GM23338 (cell line): ENCODE measurements around the gene PDYN. TPM values are rescaled to one million over a fixed set of nuclear protein-coding genes. Genes with fewer than 3 reads are reported as not detected.

Source experiments
- ATAC-seq: fragments of 200-7000 bp; cut with Tn5 transposase; 3 replicates; pipeline ENCODE4 v1.9.1; 2020
- DNase-seq: peaks from one replicate; pipeline ENCODE4 v3.0.0-alpha.2; 2015; ENCODE audit warnings: low spot score
- H2AFZ ChIP-seq: fragments of 200-600 bp; sonication (generic); 2 replicates; pipeline ENCODE4 v1.8.0; 2016; ENCODE audit warnings: antibody characterized with exemption, mild to moderate bottlenecking, moderate library complexity
- H3F3A ChIP-seq: fragments of 200-600 bp; sonication (generic); replicated peaks from 2 replicates; pipeline ENCODE4 v1.8.0; 2017; ENCODE audit warnings: antibody characterized with exemption, mixed run types, low read depth
- H3K27ac ChIP-seq: fragments of 200-600 bp; sonication (generic); 2 replicates; pipeline ENCODE4 v1.6.1; 2016; ENCODE audit warnings: low read depth
- H3K27me3 ChIP-seq: fragments of 200-600 bp; sonication (generic); 2 replicates; pipeline ENCODE4 v1.8.0; 2016; ENCODE audit warnings: mild to moderate bottlenecking, mixed run types, moderate library complexity; ENCODE audit not compliant: insufficient read depth
- H3K36me3 ChIP-seq: fragments of 200-600 bp; sonication (generic); 2 replicates; pipeline ENCODE4 v1.8.0; 2016; ENCODE audit warnings: mild to moderate bottlenecking; ENCODE audit not compliant: insufficient read depth
- H3K4me1 ChIP-seq: fragments of 200-600 bp; sonication (generic); 2 replicates; pipeline ENCODE4 v1.8.0; 2016; ENCODE audit warnings: mild to moderate bottlenecking, moderate library complexity; ENCODE audit not compliant: insufficient read depth
- H3K4me2 ChIP-seq: fragments of 200-600 bp; sonication (generic); 2 replicates; pipeline ENCODE4 v1.7.1; 2017; ENCODE audit warnings: mixed run types
- H3K4me3 ChIP-seq: fragments of 200-600 bp; sonication (generic); 2 replicates; pipeline ENCODE4 v1.6.1; 2016; ENCODE audit warnings: mixed run types
- H3K79me2 ChIP-seq: fragments of 200-600 bp; sonication (generic); replicated peaks from 2 replicates; pipeline ENCODE4 v1.8.0; 2017; ENCODE audit warnings: mild to moderate bottlenecking; ENCODE audit not compliant: insufficient read depth
- H3K9me2 ChIP-seq: fragments of 200-600 bp; sonication (generic); 2 replicates; pipeline ENCODE4 v1.8.0; 2017; ENCODE audit not compliant: insufficient read depth
- H4K20me1 ChIP-seq: fragments of 200-600 bp; sonication (generic); replicated peaks from 2 replicates; pipeline ENCODE4 v1.8.0; 2017; ENCODE audit warnings: mild to moderate bottlenecking; ENCODE audit not compliant: insufficient read depth
- H3K27ac Mint-ChIP-seq: 2 replicates; pipeline ENCODE4 v1.8.0; 2020; ENCODE audit warnings: inconsistent platforms, mild to moderate bottlenecking, moderate library complexity, mixed read lengths
- H3K27me3 Mint-ChIP-seq: 3 replicates; pipeline ENCODE4 v1.8.0; 2022; ENCODE audit warnings: low read depth, mild to moderate bottlenecking, moderate library complexity, mixed read lengths, inconsistent platforms; ENCODE audit not compliant: insufficient read depth, poor library complexity
- H3K36me3 Mint-ChIP-seq: 3 replicates; pipeline ENCODE4 v1.8.0; 2021; ENCODE audit warnings: low read depth, mild to moderate bottlenecking, inconsistent platforms, moderate library complexity, mixed read lengths
- H3K4me1 Mint-ChIP-seq: 3 replicates; pipeline ENCODE4 v1.8.0; 2020; ENCODE audit warnings: mild to moderate bottlenecking, inconsistent platforms, mixed read lengths
- H3K4me3 Mint-ChIP-seq: 3 replicates; pipeline ENCODE4 v1.8.0; 2021; ENCODE audit warnings: moderate library complexity, mild to moderate bottlenecking, inconsistent platforms, mixed read lengths
- H3K9me3 Mint-ChIP-seq: 3 replicates; pipeline ENCODE4 v1.8.0; 2020; ENCODE audit warnings: moderate library complexity, mild to moderate bottlenecking, inconsistent platforms, mixed read lengths
- CTCF ChIP-seq, 2 experiments: fragments of 200-600 bp in 1 of 2; sonication (generic) in 1 of 2; conservative IDR thresholded peaks; 2 replicates each; pipeline versions ENCODE4 v1.5.1 to v1.6.1; 2016 to 2017; ENCODE audit warnings: antibody characterized with exemption in 2 of 2, low read depth in 2 of 2, mild to moderate bottlenecking in 2 of 2, moderate library complexity in 1 of 2
- EZH2 ChIP-seq: fragments of 200-600 bp; sonication (generic); IDR thresholded peaks from one replicate; pipeline ENCODE4 v1.8.0; 2017; ENCODE audit warnings: antibody characterized with exemption, mild to moderate bottlenecking, low read depth; ENCODE audit not compliant: unreplicated experiment
- NANOG ChIP-seq: IDR thresholded peaks from 2 replicates; pipeline ENCODE4 v1.6.1; 2016; ENCODE audit warnings: antibody characterized with exemption, borderline replicate concordance
- POLR2AphosphoS5 ChIP-seq: IDR thresholded peaks from 2 replicates; pipeline ENCODE4 v1.6.1; 2016; ENCODE audit warnings: antibody characterized with exemption, low read depth
- STAT1 ChIP-seq: IDR thresholded peaks from one replicate; pipeline ENCODE4 v1.6.1; 2016; ENCODE audit warnings: antibody characterized with exemption; ENCODE audit not compliant: unreplicated experiment
- ZNF114 ChIP-seq: fragments of 250-450 bp; sonication (Bioruptor Pico); IDR thresholded peaks from 2 replicates; pipeline ENCODE4 v1.5.0; 2020; ENCODE audit warnings: mild to moderate bottlenecking, moderate library complexity
- ZNF331 ChIP-seq: fragments of 250-450 bp; sonication (Bioruptor Pico); IDR thresholded peaks from 2 replicates; pipeline ENCODE4 v1.5.0; 2020; ENCODE audit warnings: low read depth, mild to moderate bottlenecking, moderate library complexity
- ZNF462 ChIP-seq: fragments of 250-450 bp; sonication (Bioruptor Pico); IDR thresholded peaks from 2 replicates; pipeline ENCODE4 v1.5.0; 2020; ENCODE audit warnings: mild to moderate bottlenecking, moderate library complexity
- polyA plus RNA-seq: library from polyadenylated mRNA; unstranded; fragments of >200 nt; fragmentation: Nextera tagmentation; extraction: Ambion mirVana; gene quantifications from 2 replicates; pipeline ENCODE4 v1.2.1, GENCODE V29; 2016
- total RNA-seq: library from RNA; depleted of rRNA; stranded (reverse); fragments of >200 nt; shearing (Covaris generic); gene quantifications from 2 replicates; pipeline ENCODE4 v1.2.3, GENCODE V29; 2014

Gene PDYN
- total and polyA plus RNA-seq, 2 experiments from 2014 or later = 0.21 to 0.24 TPM

GRCh38 chr20:2006452-2007361, 12.8 kb upstream of the PDYN start:
- Histone ChIP-seq H3K9me2 (no peaks in the 10 kb centered on the region), H3K27me3 (peaks cover 10% of the 10 kb centered on the region), H4K20me1 (no peaks in the 10 kb centered on the region), H3K4me1 (peaks cover 14% of the 10 kb centered on the region; the same call in 1 of the 2 replicates), H3K4me3 (no peak overlapping the region), H3K4me2 (no peak overlapping the region), H2AFZ (no peak overlapping the region), H3K79me2 (no peaks in the 10 kb centered on the region), H3K27ac (no peak overlapping the region), H3F3A (no peaks in the 10 kb centered on the region), H3K36me3 (no peaks in the 10 kb centered on the region)
- Mint-ChIP-seq H3K4me3 (no peak overlapping the region), H3K27me3 (peaks cover 16% of the 10 kb centered on the region), H3K9me3 (no peaks in the 10 kb centered on the region), H3K27ac (no peak overlapping the region), H3K36me3 (no peaks in the 10 kb centered on the region), H3K4me1 (peaks cover 15% of the 10 kb centered on the region; the same call in 2 of the 3 replicates)
- peak; percentile 84 for ATAC-seq
- TF ChIP-seq NANOG = no peak
- TF ChIP-seq STAT1 = no peak
- TF ChIP-seq POLR2AphosphoS5 = no peak
- no peak for TF ChIP-seq ZNF462 (CRISPR knock-in tag)
- no peak for TF ChIP-seq ZNF331 (CRISPR knock-in tag)
- TF ChIP-seq ZNF114 (CRISPR knock-in tag) = no peak
- peak; percentile 77 to 96 for TF ChIP-seq CTCF (conservative IDR thresholded peaks at IDR 0.05; ENCODE audit: low read depth in 2 of 2)
- TF ChIP-seq EZH2 = no peak
- DNase-seq = peak; percentile 85
